NCI-H526 treated with DMSO at 0.1 percent for 48 hours (cell line): ENCODE data around the gene ILF3.

Experiments used
- DNase-seq: peaks from one replicate; lab custom pipeline; 2025; lab: John Stamatoyannopoulos, UW

ILF3 gene

GRCh38 chr19:10730932-10731331 is 76.8 kb downstream of the ILF3 start:
- no peak for DNase-seq

GRCh38 chr19:10735741-10736140 is 81.6 kb downstream of the ILF3 start:
- DNase-seq: no peak

- DNase-seq: no peak
Measured at GRCh38 chr19:10736189-10736588, 82.0 kb downstream of the ILF3 start.

- DNase-seq: no peak
Measured at GRCh38 chr19:10736916-10737551, 82.9 kb downstream of the ILF3 start.

GRCh38 chr19:10737722-10738121 is 83.6 kb downstream of the ILF3 start:
- no peak for DNase-seq

- no peak for DNase-seq
Measured at GRCh38 chr19:10740798-10741197, 86.7 kb downstream of the ILF3 start.
